Measurements from ENCODE around the gene COBL. TPM values are rescaled to one million over a fixed set of nuclear protein-coding genes. Genes with fewer than 3 reads are reported as not detected.

Gene COBL
- total RNA-seq, 1 experiment from 2014 or later = 52.3 TPM

- H3K27ac Mint-ChIP-seq = peak overlapping the region in 1 of 3 experiments; percentile 45; a peak in 2 of 7 replicates
- Histone ChIP-seq H3T11ph (ENCODE audit: low read length) (no peak overlapping the region), H3K4me1 (ENCODE audit: insufficient read depth, low read length) (no peaks in the 10 kb centered on the region), H3K79me1 (ENCODE audit: insufficient read depth, low read depth, low read length, poor library complexity, severe bottlenecking) (peaks cover 5% of the 10 kb centered on the region), H3K14ac (ENCODE audit: insufficient read depth, low read length) (no peak overlapping the region), H3K4ac (ENCODE audit: low read depth, low read length) (no peak overlapping the region), H2AFZ (ENCODE audit: low read length) (no peak overlapping the region), H2BK120ac (ENCODE audit: low read depth, low read length, poor library complexity, severe bottlenecking) (no peak overlapping the region), H3K4me2 (ENCODE audit: insufficient read depth, insufficient read length, low read length) (no peak overlapping the region), H4K91ac (ENCODE audit: insufficient read length, low read depth, low read length) (no peak overlapping the region), H3K27ac (ENCODE audit: insufficient read length, low read depth, low read length) (no peak overlapping the region), H2BK15ac (ENCODE audit: low read depth, low read length) (0 out of 2 replicates have a peak overlapping the region, but pooled peaks have one; percentile 43), H3K18ac (ENCODE audit: insufficient read length, low read depth, low read length) (no peak overlapping the region), H2BK5ac (ENCODE audit: insufficient read length, low read length) (no peak overlapping the region), H3K23ac (ENCODE audit: insufficient read length, low read depth, low read length) (no peak overlapping the region), H3K9ac (ENCODE audit: extremely low read depth, insufficient read length, low read length) (no peak overlapping the region), H2AK5ac (ENCODE audit: insufficient read length, low read length) (no peak overlapping the region), H4K5ac (ENCODE audit: insufficient read length, low read depth, low read length) (no peak overlapping the region), H4K20me1 (ENCODE audit: control insufficient read depth, insufficient read depth, insufficient read length) (no peaks in the 10 kb centered on the region), H2BK20ac (ENCODE audit: low read depth, low read length, poor library complexity, severe bottlenecking) (no peak overlapping the region), H3K27me3 (ENCODE audit: insufficient read depth, low read length) (no peaks in the 10 kb centered on the region), H2BK12ac (ENCODE audit: insufficient read length, low read depth, low read length) (no peak overlapping the region), H3K23me2 (ENCODE audit: insufficient read length, low read depth, low read length, poor library complexity, severe bottlenecking) (no peaks in the 10 kb centered on the region), H4K8ac (replicated peaks; ENCODE audit: insufficient read length, low read depth, low read length) (no peak overlapping the region), H3K56ac (ENCODE audit: insufficient read length, low read depth, low read length) (no peak overlapping the region), H3K9me3 (ENCODE audit: control insufficient read depth, low read depth, low read length) (no peaks in the 10 kb centered on the region), H3K79me2 (ENCODE audit: insufficient read depth, low read length) (0 out of 2 replicates have a peak, but pooled peaks cover 3% of the 10 kb centered on the region)
- WGBS (ENCODE audit: extremely low coverage, insufficient read length, low lambda C conversion rate) = 100% methylated on average over 1 of the region's 5 CpGs
- no peak overlapping the region for H3K4me3 Mint-ChIP-seq
- no peaks in the 10 kb centered on the region for H3K36me3 Mint-ChIP-seq (ENCODE audit: insufficient read depth in 1 of 3, low read depth in 3 of 3)
- TF ChIP-seq, protein P1, sequence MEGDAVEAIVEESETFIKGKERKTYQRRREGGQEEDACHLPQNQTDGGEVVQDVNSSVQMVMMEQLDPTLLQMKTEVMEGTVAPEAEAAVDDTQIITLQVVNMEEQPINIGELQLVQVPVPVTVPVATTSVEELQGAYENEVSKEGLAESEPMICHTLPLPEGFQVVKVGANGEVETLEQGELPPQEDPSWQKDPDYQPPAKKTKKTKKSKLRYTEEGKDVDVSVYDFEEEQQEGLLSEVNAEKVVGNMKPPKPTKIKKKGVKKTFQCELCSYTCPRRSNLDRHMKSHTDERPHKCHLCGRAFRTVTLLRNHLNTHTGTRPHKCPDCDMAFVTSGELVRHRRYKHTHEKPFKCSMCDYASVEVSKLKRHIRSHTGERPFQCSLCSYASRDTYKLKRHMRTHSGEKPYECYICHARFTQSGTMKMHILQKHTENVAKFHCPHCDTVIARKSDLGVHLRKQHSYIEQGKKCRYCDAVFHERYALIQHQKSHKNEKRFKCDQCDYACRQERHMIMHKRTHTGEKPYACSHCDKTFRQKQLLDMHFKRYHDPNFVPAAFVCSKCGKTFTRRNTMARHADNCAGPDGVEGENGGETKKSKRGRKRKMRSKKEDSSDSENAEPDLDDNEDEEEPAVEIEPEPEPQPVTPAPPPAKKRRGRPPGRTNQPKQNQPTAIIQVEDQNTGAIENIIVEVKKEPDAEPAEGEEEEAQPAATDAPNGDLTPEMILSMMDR (conservative IDR thresholded peaks at IDR 0.05) = no peak
- H3K4me1 Mint-ChIP-seq = peaks cover 10 to 25% of the 10 kb centered on the region in 2 experiments
- no peaks in the 10 kb centered on the region; the same call in 1 of the 2 replicates for H3K27me3 Mint-ChIP-seq (ENCODE audit: low read depth)
- no peak for DNase-seq
- no peaks in the 10 kb centered on the region for H3K9me3 Mint-ChIP-seq
Measured at GRCh38 chr7:51249187-51249945, 67.2 kb downstream of the COBL start.

Measured in H9 (cell line).